Neural crest cell (in vitro differentiated cells): ENCODE data around the gene THRB. TPM values are rescaled to one million over a fixed set of nuclear protein-coding genes. Genes with fewer than 3 reads are reported as not detected.

Experiments used
- DNase-seq: peaks from one replicate; pipeline ENCODE4 v3.0.0; 2021; ENCODE audit warnings: low read depth, mixed read lengths, low spot score
- H3K27ac Mint-ChIP-seq: one replicate; pipeline ENCODE4 v1.8.0; 2021; ENCODE audit warnings: mild to moderate bottlenecking, mixed read lengths; ENCODE audit not compliant: unreplicated experiment
- H3K27me3 Mint-ChIP-seq: 2 replicates; pipeline ENCODE4 v1.8.0; 2021; ENCODE audit warnings: low read depth, mild to moderate bottlenecking, mixed read lengths
- H3K36me3 Mint-ChIP-seq: 2 replicates; pipeline ENCODE4 v1.8.0; 2021; ENCODE audit warnings: low read depth, mild to moderate bottlenecking, mixed read lengths
- H3K4me1 Mint-ChIP-seq: 2 replicates; pipeline ENCODE4 v1.8.0; 2021; ENCODE audit warnings: mixed read lengths
- H3K4me3 Mint-ChIP-seq: one replicate; pipeline ENCODE4 v1.8.0; 2021; ENCODE audit warnings: mild to moderate bottlenecking, mixed read lengths
- H3K9me3 Mint-ChIP-seq: 2 replicates; pipeline ENCODE4 v1.8.0; 2021; ENCODE audit warnings: mixed read lengths
- CTCF ChIP-seq: fragments of 200-600 bp; sonication (generic); conservative IDR thresholded peaks from 2 replicates; pipeline ENCODE4 v1.5.0; 2021; ENCODE audit warnings: antibody characterized with exemption, mild to moderate bottlenecking
- total RNA-seq: library from RNA; stranded (reverse); gene quantifications from 2 replicates; pipeline ENCODE4 v1.2.1, GENCODE V29; 2021

Gene THRB
- total RNA-seq, 1 donor from 2014 or later: 0.65 TPM

- Mint-ChIP-seq H3K4me3 (no peak overlapping the region), H3K36me3 (no peaks in the 10 kb centered on the region), H3K27me3 (no peaks in the 10 kb centered on the region), H3K4me1 (peaks cover 4% of the 10 kb centered on the region), H3K9me3 (no peaks in the 10 kb centered on the region), H3K27ac (no peak overlapping the region)
- TF ChIP-seq CTCF: no peak
- DNase-seq: no peak
These were observed 135.5 kb downstream of the THRB start for GRCh38 chr3:24359102-24359501.

- H3K27ac Mint-ChIP-seq: no peak overlapping the region
- no peak for TF ChIP-seq CTCF
- no peaks in the 10 kb centered on the region for H3K36me3 Mint-ChIP-seq
- DNase-seq: no peak
- H3K4me3 Mint-ChIP-seq: no peak overlapping the region
- peaks cover 11% of the 10 kb centered on the region for H3K4me1 Mint-ChIP-seq
- no peaks in the 10 kb centered on the region for H3K9me3 Mint-ChIP-seq
- no peaks in the 10 kb centered on the region for H3K27me3 Mint-ChIP-seq
These were observed 137.0 kb downstream of the THRB start for GRCh38 chr3:24357635-24358034.

GRCh38 chr3:24355806-24356205 is 138.8 kb downstream of the THRB start:
- no peak for TF ChIP-seq CTCF
- no peak overlapping the region for H3K4me3 Mint-ChIP-seq
- H3K27ac Mint-ChIP-seq: no peak overlapping the region
- no peak for DNase-seq
- H3K9me3 Mint-ChIP-seq: no peaks in the 10 kb centered on the region
- no peaks in the 10 kb centered on the region for H3K27me3 Mint-ChIP-seq
- peaks cover 25% of the 10 kb centered on the region for H3K4me1 Mint-ChIP-seq
- H3K36me3 Mint-ChIP-seq: no peaks in the 10 kb centered on the region

GRCh38 chr3:24354230-24354629 is 140.4 kb downstream of the THRB start:
- Mint-ChIP-seq H3K4me1 (peaks cover 21% of the 10 kb centered on the region), H3K9me3 (no peaks in the 10 kb centered on the region), H3K27ac (no peak overlapping the region)

GRCh38 chr3:24352893-24353553 is 141.6 kb downstream of the THRB start:
- TF ChIP-seq CTCF: no peak
- peaks cover 21% of the 10 kb centered on the region for H3K4me1 Mint-ChIP-seq

More at GRCh38 chr3:24354230-24354629, 140.4 kb downstream of the THRB start:
- DNase-seq: no peak
- Mint-ChIP-seq H3K4me3 (no peak overlapping the region), H3K36me3 (no peaks in the 10 kb centered on the region), H3K27me3 (no peaks in the 10 kb centered on the region)
- no peak for TF ChIP-seq CTCF

More at GRCh38 chr3:24352893-24353553, 141.6 kb downstream of the THRB start:
- DNase-seq: no peak
- Mint-ChIP-seq H3K36me3 (no peaks in the 10 kb centered on the region), H3K27me3 (no peaks in the 10 kb centered on the region), H3K9me3 (no peaks in the 10 kb centered on the region), H3K27ac (no peak overlapping the region), H3K4me3 (no peak overlapping the region)
